DMS53 treated with DMSO at 0.1 percent for 48 hours (cell line): ENCODE data around the gene SLC4A1AP.
A peak's percentile ranks its signal among the peaks of the same experiment; 100 is the strongest.

ENCODE experiments used
- DNase-seq: peaks from one replicate; lab custom pipeline; 2025; ENCODE audit not compliant: unreplicated experiment; lab: John Stamatoyannopoulos, UW

The SLC4A1AP gene

DNA sequence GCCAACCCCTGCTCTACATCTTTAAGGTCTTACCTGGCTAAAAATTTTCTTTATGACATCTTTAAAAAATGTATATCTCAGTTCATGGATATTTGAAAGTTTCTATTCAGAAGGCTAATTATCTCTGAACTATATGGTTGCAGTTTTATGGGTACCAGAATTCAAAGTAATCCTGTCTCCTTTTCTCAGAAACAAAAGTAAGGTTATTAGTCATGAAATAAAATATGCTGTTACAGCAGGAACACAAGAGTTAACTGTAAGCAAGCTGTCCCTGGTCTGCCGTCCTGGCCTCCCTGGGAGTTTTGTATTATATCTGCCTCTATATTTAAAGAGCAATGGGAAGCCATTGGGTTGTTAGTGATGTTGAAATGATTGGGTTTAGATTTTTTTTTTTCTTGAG lies 34.0 kb downstream of the SLC4A1AP start:
- DNase-seq, result no peak

DNA sequence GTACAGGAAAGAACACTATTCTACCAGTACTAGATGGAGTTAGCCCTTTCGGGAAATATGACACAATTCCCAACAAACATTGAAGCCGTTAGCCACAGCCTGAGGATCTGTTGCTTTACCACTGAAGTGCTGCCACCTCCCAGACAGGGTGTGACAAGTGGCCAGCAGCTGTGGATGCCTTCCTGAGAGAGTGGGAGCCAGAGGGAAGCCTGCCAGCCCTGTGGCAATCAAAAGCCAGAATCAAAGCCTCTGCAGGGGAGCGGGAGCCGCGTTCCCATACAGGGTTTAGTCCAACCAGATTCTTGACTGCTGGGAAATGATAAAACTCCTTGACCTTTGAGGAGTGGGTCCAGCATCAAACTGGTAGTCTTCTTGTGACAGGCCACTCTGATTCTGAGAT lies 38.0 kb downstream of the SLC4A1AP start:
- peak; percentile 17 for DNase-seq

DNA sequence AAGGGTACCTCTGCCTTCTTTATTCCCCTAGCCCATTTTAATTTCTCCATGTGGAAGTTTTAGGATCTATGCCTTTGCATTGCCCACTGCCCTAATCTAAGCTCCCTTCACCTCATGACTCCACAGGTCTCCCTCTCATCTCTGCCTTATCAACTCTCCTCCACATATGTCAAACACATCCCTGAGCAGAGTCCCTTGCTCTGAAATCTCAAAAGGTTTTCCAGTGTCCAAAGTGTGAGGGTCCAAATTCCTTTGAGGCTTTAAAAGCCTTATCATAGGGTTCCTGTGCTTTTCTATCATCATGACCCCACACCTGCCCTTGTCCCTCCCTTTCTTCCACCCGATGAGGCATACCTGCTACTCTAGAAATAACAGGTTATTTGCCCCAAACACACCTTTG lies 38.6 kb downstream of the SLC4A1AP start:
- DNase-seq, result no peak

DNA sequence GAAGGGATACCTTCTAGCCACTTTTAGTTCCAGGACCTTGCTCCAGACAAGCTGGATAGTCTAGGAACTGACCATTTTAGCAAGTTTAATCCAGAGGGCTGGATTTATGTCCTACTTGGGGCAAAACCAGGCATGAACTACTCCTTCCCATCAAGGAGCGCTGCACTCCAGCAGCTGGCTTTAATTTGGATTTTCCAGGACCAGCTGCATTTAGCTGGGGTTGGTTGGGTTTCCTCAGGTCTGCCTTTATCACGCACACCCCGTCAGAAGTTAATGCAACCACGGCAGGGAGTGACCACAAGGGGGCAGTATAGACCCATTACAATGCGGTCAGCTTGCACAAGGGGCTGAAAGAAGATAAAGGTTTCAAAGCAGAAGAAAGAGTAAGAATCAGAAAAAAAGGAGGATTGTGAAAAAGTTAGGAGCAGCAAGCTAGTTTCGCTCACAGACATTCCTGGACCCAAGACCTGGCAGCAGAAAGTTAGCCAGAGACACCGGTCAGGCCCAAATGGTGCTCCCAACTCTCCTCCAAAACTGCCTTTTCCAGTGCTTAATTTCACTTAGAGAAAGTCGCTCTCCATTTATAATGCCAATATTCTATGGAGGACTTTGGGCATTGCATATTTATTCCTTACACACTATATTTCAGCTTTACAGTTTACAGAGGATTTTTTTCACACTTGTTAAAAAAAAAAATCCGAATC lies 40.1 kb downstream of the SLC4A1AP start:
- DNase-seq, result peak; percentile 64

DNA sequence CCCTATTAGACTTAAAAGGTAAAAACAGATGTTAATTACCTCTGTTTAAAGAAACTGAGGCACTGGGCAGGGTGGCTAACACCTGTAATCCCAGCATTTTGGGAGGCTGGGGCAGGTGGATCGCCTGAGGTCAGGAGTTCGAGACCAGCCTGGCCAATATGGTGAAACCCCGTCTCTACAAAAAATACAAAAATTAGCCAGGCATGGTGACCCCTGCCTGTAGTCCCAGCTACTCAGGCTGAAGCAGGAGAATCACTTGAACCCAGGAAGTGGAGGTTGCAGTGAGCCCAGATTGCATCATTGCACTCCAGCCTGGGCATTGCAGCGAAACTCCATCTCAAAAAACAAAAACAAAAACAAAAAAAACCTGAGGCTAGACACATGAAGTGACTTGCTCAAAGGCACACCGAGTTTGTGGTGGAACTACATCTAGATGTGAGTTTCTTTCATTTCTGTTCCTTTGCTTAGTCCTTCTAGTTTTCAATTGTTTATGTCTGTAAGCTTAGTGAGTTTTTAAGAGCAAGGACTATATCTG lies 40.7 kb downstream of the SLC4A1AP start:
- no peak for DNase-seq

DNA sequence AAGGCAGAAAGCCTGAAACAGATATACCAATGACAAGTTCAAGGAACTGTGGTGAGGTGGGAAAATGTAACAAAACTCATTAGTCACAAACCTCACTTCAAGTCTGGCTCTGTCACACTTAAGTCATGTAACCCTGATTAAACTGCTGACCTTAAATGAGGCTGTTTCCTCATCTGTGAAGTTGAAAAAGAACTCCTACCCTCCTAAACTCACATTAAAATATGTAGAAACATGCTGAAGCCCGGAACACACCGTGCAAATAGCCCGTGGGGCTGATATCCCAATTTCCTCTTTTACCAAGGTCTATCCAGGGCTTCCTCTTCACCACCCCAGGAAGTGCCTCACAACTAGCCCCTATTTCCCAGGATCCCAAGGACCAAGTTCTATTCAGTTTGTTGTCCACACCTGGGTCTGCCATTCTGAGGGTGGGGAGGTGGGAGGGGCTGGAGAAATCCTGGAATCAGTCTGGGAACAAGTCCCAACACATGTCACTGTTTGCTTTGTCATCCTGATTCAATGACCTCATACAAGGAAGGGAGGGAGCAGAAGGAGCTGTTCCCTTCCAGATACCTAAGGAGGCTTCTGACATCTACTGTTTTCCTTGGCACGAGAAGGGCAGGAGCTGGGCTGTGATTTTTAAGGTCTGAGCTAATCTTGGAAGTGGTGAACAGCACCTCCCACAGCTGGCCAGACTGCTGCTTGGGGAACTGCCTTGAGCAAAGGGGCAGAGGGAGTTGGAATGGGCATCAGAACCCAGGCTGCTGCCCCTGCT lies 42.3 kb downstream of the SLC4A1AP start:
- DNase-seq, result peak; percentile 60

DNA sequence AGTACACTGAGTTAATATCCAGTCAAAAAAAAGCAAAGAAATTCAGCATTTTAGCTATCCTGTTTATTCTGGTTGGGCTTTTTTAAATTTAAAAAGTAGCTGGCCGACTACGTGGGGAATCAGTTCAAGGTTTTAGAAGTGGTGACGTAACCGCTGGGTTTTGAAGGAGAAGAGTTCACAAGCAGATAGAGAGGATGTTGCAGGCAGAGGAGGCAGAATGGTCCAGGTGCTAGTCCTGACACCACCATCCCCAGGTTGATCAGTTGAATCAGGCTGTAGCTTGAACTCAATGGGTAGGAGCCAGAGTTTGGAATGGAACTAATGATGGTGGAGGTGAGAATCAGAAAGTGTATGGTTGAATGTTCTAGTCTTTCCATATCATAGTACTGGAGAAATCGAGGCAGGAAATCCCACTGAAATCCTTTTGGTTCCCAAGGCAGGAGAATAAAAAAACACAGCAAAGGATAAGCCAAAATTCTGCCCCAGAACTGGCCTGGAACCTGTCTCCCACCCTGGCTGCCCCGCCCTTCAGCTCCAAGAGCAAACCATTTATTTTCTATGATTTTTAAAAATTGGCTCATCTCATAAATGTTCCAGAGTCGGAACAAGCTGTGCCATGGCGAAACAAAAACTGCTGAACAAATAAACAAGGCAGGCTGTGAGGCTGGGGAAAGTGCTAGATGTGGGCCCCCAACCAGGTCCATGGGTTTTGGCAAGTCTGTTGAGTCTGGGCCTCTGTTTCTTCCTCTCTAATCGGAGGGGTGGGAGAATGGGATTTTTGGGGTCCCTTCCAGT lies 44.0 kb downstream of the SLC4A1AP start:
- DNase-seq, result no peak

DNA sequence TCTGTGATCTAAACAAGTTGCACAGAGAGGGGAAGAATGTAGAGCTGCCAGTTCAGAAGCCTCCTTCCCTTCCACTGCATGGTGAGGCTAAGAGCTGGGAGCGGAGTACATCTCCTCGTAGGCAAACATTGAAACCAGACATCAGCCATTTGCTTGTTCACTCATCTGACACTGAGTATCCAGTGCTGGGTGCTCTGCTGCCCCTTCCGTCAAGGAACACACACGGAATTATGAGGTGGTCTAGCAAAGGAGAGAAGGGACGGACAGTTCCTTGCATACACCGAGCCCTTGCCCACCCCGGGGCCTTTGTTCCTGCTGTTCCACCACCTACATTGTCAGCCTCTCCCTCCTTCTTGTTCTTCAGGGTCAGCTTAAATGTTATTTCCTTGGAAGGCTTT lies 44.6 kb downstream of the SLC4A1AP start:
- DNase-seq, result no peak

DNA sequence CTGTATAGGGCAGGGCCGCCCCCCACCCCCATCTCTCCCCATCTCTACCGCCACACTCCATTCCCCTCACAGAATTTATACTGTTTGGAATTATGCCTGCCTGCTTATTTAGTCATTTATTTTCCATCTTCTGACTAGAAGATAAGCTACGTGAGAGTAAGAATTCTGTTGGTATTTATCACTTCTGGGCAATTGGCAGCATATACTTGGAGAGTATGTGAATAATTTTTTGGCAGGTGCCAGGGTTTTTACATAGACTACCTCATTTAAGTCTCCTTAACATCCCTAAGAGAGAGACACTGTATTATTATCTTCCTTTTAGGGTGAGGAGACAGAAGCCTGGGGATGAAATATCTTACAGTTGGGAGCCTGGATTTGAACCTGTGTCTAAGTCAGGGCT lies 45.0 kb downstream of the SLC4A1AP start:
- DNase-seq, result no peak

DNA sequence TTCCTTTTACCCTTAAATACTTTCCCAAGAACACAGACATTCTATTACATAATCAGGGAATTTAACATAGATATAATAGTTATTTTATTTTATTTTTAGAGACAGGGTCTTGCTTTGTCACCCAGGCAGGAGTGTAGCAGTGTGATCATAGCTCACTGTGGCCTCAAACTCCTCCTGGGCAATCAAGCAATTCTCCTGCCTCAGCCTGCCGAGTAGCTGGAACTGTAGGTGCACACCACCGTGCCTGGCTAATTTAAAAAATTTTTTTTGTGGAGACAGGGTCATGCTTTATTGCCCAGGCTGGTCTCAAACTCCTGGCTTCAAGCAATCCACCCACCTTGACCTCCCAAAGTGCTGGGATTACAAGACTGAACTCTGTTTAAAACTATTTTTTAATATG lies 45.6 kb downstream of the SLC4A1AP start:
- DNase-seq, result no peak

DNA sequence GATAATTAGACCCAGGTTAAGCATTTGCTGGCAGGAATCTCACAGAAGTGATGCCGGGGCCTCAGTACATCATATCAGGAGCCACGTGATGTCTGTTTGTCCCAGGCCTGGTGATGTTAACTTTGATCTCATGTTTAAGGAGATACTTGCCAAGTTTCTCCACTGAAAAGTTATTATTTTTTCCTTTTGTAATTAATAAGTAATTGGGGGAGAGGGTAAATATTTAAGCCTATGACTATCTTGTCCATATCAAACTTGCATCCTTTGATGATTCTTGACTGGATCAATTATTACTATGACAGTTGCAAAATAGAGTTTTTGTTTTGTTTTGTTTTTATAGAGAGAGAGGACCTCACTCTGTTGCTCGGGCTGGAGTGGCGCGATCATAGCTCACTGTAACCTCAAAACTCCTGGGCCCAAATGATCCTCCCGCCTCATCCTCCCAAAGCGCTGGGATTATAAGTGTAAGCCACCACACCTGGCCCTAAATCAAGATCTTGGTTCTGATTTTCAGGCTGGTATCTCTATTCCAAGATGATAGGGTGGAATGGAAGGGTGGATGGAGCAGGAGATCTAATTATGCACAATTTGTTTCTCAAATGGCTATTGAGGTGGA lies 46.4 kb downstream of the SLC4A1AP start:
- no peak for DNase-seq

DNA sequence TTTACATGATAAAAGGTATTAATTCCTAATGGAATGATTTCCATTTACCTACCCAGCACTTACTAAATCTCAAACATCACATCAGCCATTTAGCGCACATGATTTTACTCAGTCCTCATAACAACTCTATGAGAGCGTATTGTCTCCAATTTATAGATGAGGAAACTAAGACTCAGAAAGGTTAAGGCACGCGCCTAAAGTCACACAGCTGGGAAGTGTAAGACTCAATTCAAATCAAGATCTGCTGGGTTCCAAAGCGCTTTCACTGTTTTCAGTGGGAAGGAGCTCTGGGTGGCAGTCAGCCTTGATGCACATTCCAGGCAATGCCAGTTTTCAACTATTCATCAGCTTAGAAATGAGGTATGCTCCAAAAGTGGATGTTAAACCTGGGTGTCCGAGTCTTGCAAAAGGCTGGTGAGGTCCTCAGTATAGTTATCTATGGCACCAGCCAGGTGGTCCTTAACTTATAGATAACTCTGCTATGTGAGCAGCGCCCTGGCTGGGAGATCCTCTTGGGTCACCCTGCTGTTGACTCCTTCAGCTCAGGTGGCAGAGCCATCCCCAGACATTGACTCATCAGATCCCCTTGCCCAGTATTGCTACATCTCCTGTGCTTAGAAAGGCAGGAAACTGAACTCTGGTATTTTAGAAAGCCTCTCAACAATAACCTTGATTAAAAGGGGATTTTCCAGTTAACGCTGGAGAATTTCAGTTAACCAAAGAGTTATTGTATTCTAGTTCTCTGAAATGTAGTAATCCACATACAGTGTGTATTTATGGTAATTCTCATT lies 47.1 kb downstream of the SLC4A1AP start:
- no peak for DNase-seq

DNA sequence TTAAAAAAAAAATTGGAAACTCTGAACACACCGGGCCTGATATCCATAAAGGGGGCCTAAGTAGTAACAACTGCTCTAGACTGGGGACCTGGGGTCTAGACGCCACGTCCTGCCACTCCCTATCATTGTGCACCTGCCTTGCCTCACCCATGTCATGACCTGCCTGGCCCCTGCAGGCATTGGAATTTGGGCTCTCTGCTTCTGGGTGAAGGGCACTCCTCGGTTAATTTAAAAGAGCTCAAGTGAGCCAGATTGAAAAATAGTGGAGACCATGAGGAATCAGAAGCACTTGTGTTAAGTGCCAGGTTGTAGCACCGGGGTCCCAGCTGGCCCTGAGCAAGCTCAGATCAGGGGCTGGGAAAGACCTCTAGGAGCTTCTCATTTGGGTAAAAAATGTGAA lies 48.1 kb downstream of the SLC4A1AP start:
- no peak for DNase-seq

DNA sequence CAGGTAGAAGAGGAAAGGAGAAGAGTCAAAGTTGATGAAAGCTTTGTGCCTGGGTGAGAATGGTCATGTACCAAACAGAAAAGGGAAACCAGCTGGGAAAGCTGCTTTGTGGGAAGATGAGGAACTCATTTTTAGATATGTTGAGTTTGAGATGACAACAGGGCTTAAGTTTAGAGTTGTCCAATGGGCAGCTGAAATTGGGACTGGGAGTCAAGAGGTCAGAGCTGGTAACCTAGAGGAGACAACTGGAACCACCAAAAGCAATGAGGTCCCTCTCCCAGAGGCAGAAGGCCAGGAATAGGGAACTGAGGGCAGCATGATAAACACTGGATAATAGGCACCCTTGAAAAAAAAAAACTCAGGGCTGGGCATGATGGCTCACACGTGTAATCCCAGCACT lies 48.8 kb downstream of the SLC4A1AP start:
- no peak for DNase-seq

DNA sequence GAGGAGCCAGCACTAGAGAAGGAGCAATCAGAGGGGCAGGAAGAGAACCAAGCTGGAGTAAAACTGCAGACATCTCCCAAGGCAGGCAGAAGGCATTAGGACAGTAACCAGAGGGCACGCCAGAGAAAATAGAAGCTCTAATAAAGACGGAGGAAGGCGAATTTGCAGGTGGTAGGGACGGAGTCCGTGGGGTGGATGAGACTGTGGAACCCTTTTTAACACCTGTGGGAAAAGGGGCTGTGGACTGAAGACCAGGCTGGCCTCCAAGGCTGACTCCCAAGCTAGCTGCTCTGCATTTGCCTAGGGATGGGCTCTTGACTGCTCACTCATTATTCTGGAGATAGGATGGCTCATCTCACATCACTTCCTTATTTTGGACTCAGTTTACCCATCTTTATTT lies 49.5 kb downstream of the SLC4A1AP start:
- DNase-seq, result no peak

DNA sequence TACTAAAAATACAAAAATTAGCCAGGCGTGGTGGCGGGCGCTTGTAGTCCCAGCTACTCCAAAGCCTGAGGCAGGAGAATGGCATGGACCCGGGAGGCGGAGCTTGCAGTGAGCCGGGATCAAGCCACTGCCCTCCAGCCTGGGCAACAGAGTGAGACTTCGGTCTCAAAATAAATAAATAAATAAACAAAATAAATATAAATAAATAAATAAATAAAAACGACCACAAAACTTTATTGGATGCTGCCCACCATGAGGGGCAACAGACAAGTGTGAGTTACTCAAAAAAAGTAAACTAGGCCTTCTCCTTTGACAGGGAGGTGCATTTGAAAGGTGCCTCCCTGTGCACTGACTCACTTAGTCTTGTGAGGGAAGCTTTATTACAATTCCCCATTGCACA lies 50.4 kb downstream of the SLC4A1AP start:
- DNase-seq, result no peak

DNA sequence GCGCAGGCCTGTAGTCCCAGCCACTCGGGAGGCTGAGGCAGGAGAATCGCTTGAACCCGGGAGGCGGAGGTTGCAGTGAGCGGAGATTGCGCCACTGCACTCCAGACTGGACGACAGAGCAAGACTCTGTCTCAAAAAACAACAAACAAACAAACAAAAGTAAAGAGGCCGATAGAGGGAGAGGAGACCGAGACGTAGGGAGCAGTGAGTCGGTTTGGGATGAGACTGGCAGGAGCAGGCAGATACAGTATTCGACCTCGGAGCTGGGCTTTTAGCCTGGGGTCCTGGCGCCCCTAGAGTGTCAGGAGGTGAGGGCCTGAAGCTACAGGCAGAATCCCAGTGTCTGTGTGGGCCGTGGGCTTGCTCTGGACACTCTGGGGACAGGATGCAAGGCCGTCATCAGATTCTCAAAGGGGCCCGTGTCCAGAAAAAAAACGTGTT lies 51.2 kb downstream of the SLC4A1AP start:
- no peak for DNase-seq

DNA sequence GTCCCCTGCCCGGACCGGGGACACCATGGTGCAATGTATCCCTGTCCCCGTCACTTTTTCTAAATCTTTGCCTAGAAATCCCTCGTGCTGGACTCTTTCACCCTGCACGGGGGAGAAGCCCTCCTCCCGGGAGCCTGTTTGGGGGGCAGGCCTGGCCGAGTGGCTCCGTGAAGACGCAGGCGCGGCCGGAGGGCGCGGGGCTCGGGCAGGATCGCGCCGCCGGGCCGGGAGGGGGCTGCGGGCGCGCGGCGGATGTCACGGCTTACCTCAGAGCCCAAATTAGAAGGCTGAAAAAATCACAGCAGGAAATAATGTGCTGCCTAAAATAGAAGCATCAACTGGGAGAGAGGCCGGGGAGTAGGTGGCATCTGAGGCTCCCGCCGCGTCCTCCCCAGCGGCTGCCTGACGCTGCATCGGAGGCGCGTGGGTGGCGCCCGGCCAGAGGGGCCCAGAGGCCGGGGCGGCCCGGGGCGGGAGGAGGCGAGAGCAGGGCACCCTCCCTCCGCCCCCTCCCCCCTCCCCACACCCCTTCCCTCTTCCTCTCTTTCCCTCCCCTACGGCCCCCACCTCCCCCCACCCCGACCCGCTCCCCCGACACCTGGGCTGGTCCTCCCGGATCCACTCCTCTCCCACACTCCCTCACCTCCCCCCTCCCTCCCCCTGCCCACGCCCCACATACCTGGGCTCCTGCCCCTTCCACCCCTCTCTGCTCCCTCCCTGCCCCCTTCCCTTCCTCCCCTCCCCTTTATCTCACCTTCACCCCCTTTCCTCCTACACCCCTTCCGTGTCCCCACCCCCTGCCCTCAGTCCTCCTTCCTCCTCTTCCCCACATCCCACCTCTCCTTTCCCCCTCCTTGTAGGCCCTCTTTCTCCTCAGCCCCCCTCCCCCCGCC lies 51.9 kb downstream of the SLC4A1AP start:
- no peak for DNase-seq

DNA sequence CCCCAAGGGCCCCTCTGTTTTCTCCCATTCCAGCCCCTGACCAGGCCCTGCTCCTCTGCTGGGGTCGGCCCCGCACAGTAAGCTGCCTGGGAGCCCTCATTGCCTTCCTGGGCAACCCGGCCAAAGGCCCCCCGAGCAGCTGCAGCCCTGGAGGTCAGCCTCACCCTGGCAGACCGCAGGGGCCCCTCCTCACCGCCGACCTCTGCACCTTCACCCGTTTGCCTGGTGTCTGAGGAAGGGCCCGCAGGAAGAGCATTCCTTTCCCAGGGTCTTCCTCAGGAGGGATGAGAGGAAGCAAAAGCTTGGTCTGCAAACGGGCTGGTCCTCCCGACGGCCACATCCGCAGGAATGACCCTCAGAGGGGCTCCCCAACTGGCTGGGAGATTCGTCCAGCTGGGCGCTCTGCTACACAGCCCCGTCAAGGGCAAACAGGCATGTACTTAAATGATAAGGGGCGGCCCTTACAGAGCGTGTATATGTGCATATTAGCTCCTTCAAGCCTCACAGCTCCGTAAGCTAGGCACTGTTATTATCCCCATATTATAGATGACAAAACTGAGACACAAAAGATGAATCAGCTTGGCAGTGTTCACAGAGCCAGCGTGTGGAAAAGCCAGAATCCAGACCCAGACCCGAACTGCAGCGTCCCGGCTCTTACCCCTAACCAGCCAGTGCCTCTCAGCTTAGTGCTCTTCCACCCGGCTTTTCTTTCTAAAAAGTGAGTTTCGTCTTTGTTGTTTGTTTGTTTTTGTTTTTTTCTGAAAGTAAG lies 52.8 kb downstream of the SLC4A1AP start:
- DNase-seq, result no peak
